ENCODE results near the gene SMPD1. TPM values are rescaled to one million over a fixed set of nuclear protein-coding genes. Genes with fewer than 3 reads are reported as not detected.

Gene SMPD1
- total RNA-seq, 1 donor from 2014 or later = 23.1 TPM

GRCh38 chr11:6365659-6366058 lies 24.6 kb upstream of the SMPD1 start:
- no peaks in the 10 kb centered on the region for H3K9me3 ChIP-seq
- no peak for DNase-seq (ENCODE audit: extremely low spot score in 2 of 2)
- H3K27me3 ChIP-seq = no peaks in the 10 kb centered on the region
- H3K4me1 ChIP-seq = no peaks in the 10 kb centered on the region
- H3K27ac ChIP-seq = no peak overlapping the region
- H3K4me3 ChIP-seq = no peak overlapping the region
- no peaks in the 10 kb centered on the region for H3K36me3 ChIP-seq
- intact Hi-C loops (cut with DNase I) = no loop called here
- TF ChIP-seq CTCF (IDR thresholded peaks at IDR 0.05) (no peak), POLR2AphosphoS5 (IDR thresholded peaks at IDR 0.05; ENCODE audit: insufficient read depth in 1 of 2, low read depth in 1 of 2) (no peak), POLR2A (IDR thresholded peaks at IDR 0.05) (no peak)

GRCh38 chr11:6371825-6372224 lies 18.4 kb upstream of the SMPD1 start:
- Histone ChIP-seq H3K4me3 (no peak overlapping the region), H3K4me1 (no peaks in the 10 kb centered on the region), H3K27ac (no peak overlapping the region), H3K9me3 (no peaks in the 10 kb centered on the region), H3K27me3 (no peaks in the 10 kb centered on the region), H3K36me3 (no peaks in the 10 kb centered on the region)
- DNase-seq (ENCODE audit: extremely low spot score in 2 of 2) = no peak
- no peak for TF ChIP-seq CTCF (IDR thresholded peaks at IDR 0.05)
- no peak for TF ChIP-seq POLR2A (IDR thresholded peaks at IDR 0.05)
- no peak for TF ChIP-seq POLR2AphosphoS5 (IDR thresholded peaks at IDR 0.05; ENCODE audit: insufficient read depth in 1 of 2, low read depth in 1 of 2)
- intact Hi-C loops (cut with DNase I) = no loop called here

- no peaks in the 10 kb centered on the region for H3K36me3 ChIP-seq
- no peaks in the 10 kb centered on the region for H3K27me3 ChIP-seq
- no peaks in the 10 kb centered on the region for H3K9me3 ChIP-seq
- intact Hi-C loops (cut with DNase I) = no loop called here
- DNase-seq (ENCODE audit: extremely low spot score in 2 of 2) = no peak
- H3K4me1 ChIP-seq = no peaks in the 10 kb centered on the region
- no peak overlapping the region for H3K4me3 ChIP-seq
- no peak overlapping the region for H3K27ac ChIP-seq
- TF ChIP-seq POLR2A (IDR thresholded peaks at IDR 0.05) (no peak), POLR2AphosphoS5 (IDR thresholded peaks at IDR 0.05; ENCODE audit: insufficient read depth in 1 of 2, low read depth in 1 of 2) (no peak), CTCF (IDR thresholded peaks at IDR 0.05) (no peak)
Measured at GRCh38 chr11:6377902-6378639, 12.2 kb upstream of the SMPD1 start.

GRCh38 chr11:6378640-6378989 lies 11.7 kb upstream of the SMPD1 start:
- no peak overlapping the region for H3K4me3 ChIP-seq
- intact Hi-C loops (cut with DNase I) = no loop called here
- no peaks in the 10 kb centered on the region for H3K36me3 ChIP-seq
- H3K9me3 ChIP-seq = no peaks in the 10 kb centered on the region
- DNase-seq (ENCODE audit: extremely low spot score in 2 of 2) = no peak
- no peaks in the 10 kb centered on the region for H3K4me1 ChIP-seq
- no peak overlapping the region for H3K27ac ChIP-seq
- TF ChIP-seq CTCF (IDR thresholded peaks at IDR 0.05) = no peak
- no peak for TF ChIP-seq POLR2AphosphoS5 (IDR thresholded peaks at IDR 0.05; ENCODE audit: insufficient read depth in 1 of 2, low read depth in 1 of 2)
- no peak for TF ChIP-seq POLR2A (IDR thresholded peaks at IDR 0.05)
- no peaks in the 10 kb centered on the region for H3K27me3 ChIP-seq

- intact Hi-C loops (cut with DNase I) = loop anchor here (10.0 kb wide), 1 partner anchor 60 kb away; the partner anchor contains the start of gene HPX
- Histone ChIP-seq H3K27ac (no peak overlapping the region), H3K36me3 (no peaks in the 10 kb centered on the region), H3K9me3 (no peaks in the 10 kb centered on the region), H3K4me3 (no peak overlapping the region), H3K4me1 (peaks cover 8% of the 10 kb centered on the region), H3K27me3 (no peaks in the 10 kb centered on the region)
- no peak for TF ChIP-seq POLR2AphosphoS5 (IDR thresholded peaks at IDR 0.05; ENCODE audit: insufficient read depth in 1 of 2, low read depth in 1 of 2)
- TF ChIP-seq POLR2A (IDR thresholded peaks at IDR 0.05) = no peak
- no peak for TF ChIP-seq CTCF (IDR thresholded peaks at IDR 0.05)
- no peak for DNase-seq (ENCODE audit: extremely low spot score in 2 of 2)
Measured at GRCh38 chr11:6385046-6385777, 5.1 kb upstream of the SMPD1 start.
